OCI-LY7 (cell line): ENCODE data around the gene EXOC6B. TPM values are rescaled to one million over a fixed set of nuclear protein-coding genes. Genes with fewer than 3 reads are reported as not detected.

Source experiments
- BruUV-seq: library from RNA; stranded (reverse); fragments of 400-500 nt; replicated peaks from 2 replicates; lab custom pipeline; 2021; lab: Mats Ljungman, UMichigan
- CTCF ChIA-PET: fragments of 300-600 bp; sonication (Branson Sonifier 250); formaldehyde crosslinking; loops from one replicate; lab custom pipeline; 2022; ENCODE audit warnings: antibody characterized with exemption; ENCODE audit not compliant: unreplicated experiment; lab: Charles Lee
- POLR2A ChIA-PET: fragments of 300-600 bp; sonication (Branson Sonifier 250); formaldehyde crosslinking; loops from one replicate; lab custom pipeline; 2022; ENCODE audit warnings: antibody characterized with exemption; lab: Charles Lee
- DNase-seq: peaks from one replicate; pipeline ENCODE4 v3.0.0-alpha.2; 2015; ENCODE audit warnings: low spot score
- H2AFZ ChIP-seq: fragments of 200-600 bp; sonication (generic), shearing (Covaris generic); 2 replicates; pipeline ENCODE4 v1.6.1; 2014; ENCODE audit warnings: mild to moderate bottlenecking, antibody characterized with exemption, low read length, moderate library complexity
- H3K27ac ChIP-seq: fragments of 200-600 bp; sonication (generic); 2 replicates; pipeline ENCODE4 v1.5.1; 2014; ENCODE audit warnings: mixed run types, low read depth, mild to moderate bottlenecking, moderate library complexity, low read length, inconsistent platforms; ENCODE audit not compliant: poor library complexity, severe bottlenecking
- H3K36me3 ChIP-seq: fragments of 200-600 bp; sonication (generic); 2 replicates; pipeline ENCODE4 v1.6.1; 2014; ENCODE audit warnings: mild to moderate bottlenecking, antibody characterized with exemption, low read length, moderate library complexity, mixed read lengths; ENCODE audit not compliant: insufficient read depth
- H3K4me1 ChIP-seq: fragments of 200-600 bp; sonication (generic); 2 replicates; pipeline ENCODE4 v1.5.1; 2014; ENCODE audit warnings: mild to moderate bottlenecking, low read length; ENCODE audit not compliant: insufficient read depth, poor library complexity, severe bottlenecking
- H3K4me2 ChIP-seq: fragments of 200-600 bp; sonication (generic); 2 replicates; pipeline ENCODE4 v1.6.1; 2014; ENCODE audit warnings: mild to moderate bottlenecking, low read length
- H3K4me3 ChIP-seq: fragments of 200-600 bp; sonication (generic); 2 replicates; pipeline ENCODE4 v1.5.1; 2014; ENCODE audit warnings: mild to moderate bottlenecking, low read depth, low read length; ENCODE audit not compliant: poor library complexity, severe bottlenecking
- H3K79me2 ChIP-seq: fragments of 200-600 bp; sonication (generic); 2 replicates; pipeline ENCODE4 v1.6.1; 2016; ENCODE audit warnings: low read depth, mild to moderate bottlenecking, low read length, moderate library complexity, mixed read lengths; ENCODE audit not compliant: insufficient read depth
- H3K9me2 ChIP-seq: fragments of 200-600 bp; sonication (generic); 2 replicates; pipeline ENCODE4 v1.6.1; 2016; ENCODE audit warnings: mild to moderate bottlenecking, low read length, mixed read lengths; ENCODE audit not compliant: insufficient read depth
- H3K9me3 ChIP-seq: fragments of 200-600 bp; sonication (generic); 2 replicates; pipeline ENCODE4 v1.6.1; 2014; ENCODE audit warnings: mild to moderate bottlenecking, mixed run types, low read length, mixed read lengths
- H4K20me1 ChIP-seq: fragments of 200-600 bp; sonication (generic); 2 replicates; pipeline ENCODE4 v1.6.1; 2014; ENCODE audit warnings: mild to moderate bottlenecking, antibody characterized with exemption, low read length, moderate library complexity, mixed read lengths; ENCODE audit not compliant: insufficient read depth
- EZH2phosphoT487 ChIP-seq: fragments of 200-600 bp; sonication (generic); IDR thresholded peaks from 2 replicates; pipeline ENCODE4 v1.6.1; 2018; ENCODE audit warnings: low read depth, borderline replicate concordance, mild to moderate bottlenecking, mixed run types, antibody characterized with exemption, low read length, moderate library complexity, mixed read lengths
- intact Hi-C: fragments of 100-400 bp; cut with micrococcal nuclease; formaldehyde crosslinking; loops from one replicate; pipeline ENCODE4 v1.10.0; 2022; ENCODE audit not compliant: unreplicated experiment
- total RNA-seq, 2 experiments: library from RNA; depleted of rRNA in 1 of 2; stranded (reverse); fragments of >200 nt in 1 of 2; shearing (Covaris generic) in 1 of 2; gene quantifications; 2 replicates each; pipeline ENCODE4 v1.2.3, GENCODE V29; 2014 to 2022
- TF ChIP-seq, protein P1 (sequence below): fragments of 200-600 bp; sonication (generic); conservative IDR thresholded peaks from 2 replicates; pipeline ENCODE4 v1.5.1; 2014; ENCODE audit warnings: mild to moderate bottlenecking, antibody characterized with exemption, low read length, moderate library complexity, mixed read lengths

EXOC6B gene
- total RNA-seq, 2 experiments from 2014 or later: 5.1 TPM; not detected in 1

DNA sequence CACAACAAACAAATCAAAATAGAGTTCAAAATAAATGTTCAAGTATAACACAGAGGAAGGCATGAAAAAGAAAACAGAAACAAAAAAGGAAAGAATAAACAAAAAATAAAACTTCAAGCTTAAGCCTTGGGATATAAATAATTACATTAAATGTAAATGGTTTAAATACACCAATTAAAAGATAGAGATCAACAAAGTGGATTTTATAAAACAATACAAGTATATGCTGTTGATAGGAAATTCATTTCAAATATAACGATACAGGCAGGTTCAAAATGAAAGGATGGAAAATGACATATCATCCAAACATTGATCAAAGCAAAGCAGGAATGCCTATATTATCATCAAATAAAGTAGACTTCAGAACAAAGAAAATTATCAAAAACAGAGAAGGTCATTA, 16.7 kb downstream of the EXOC6B start:
- Histone ChIP-seq H3K36me3 (no peaks in the 10 kb centered on the region), H3K4me3 (no peak overlapping the region), H3K4me1 (no peaks in the 10 kb centered on the region), H3K4me2 (no peak overlapping the region), H3K9me2 (no peaks in the 10 kb centered on the region), H4K20me1 (no peaks in the 10 kb centered on the region), H2AFZ (no peak overlapping the region), H3K27ac (no peak overlapping the region), H3K79me2 (no peaks in the 10 kb centered on the region), H3K9me3 (no peaks in the 10 kb centered on the region)
- no TSS peak for BruUV-seq
- TF ChIP-seq, protein P1, sequence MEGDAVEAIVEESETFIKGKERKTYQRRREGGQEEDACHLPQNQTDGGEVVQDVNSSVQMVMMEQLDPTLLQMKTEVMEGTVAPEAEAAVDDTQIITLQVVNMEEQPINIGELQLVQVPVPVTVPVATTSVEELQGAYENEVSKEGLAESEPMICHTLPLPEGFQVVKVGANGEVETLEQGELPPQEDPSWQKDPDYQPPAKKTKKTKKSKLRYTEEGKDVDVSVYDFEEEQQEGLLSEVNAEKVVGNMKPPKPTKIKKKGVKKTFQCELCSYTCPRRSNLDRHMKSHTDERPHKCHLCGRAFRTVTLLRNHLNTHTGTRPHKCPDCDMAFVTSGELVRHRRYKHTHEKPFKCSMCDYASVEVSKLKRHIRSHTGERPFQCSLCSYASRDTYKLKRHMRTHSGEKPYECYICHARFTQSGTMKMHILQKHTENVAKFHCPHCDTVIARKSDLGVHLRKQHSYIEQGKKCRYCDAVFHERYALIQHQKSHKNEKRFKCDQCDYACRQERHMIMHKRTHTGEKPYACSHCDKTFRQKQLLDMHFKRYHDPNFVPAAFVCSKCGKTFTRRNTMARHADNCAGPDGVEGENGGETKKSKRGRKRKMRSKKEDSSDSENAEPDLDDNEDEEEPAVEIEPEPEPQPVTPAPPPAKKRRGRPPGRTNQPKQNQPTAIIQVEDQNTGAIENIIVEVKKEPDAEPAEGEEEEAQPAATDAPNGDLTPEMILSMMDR: no peak
- no peak for TF ChIP-seq EZH2phosphoT487
- ChIA-PET POLR2A (no interaction called here), CTCF (no interaction called here)
- intact Hi-C loops: no loop called here
- no peak for DNase-seq

DNA sequence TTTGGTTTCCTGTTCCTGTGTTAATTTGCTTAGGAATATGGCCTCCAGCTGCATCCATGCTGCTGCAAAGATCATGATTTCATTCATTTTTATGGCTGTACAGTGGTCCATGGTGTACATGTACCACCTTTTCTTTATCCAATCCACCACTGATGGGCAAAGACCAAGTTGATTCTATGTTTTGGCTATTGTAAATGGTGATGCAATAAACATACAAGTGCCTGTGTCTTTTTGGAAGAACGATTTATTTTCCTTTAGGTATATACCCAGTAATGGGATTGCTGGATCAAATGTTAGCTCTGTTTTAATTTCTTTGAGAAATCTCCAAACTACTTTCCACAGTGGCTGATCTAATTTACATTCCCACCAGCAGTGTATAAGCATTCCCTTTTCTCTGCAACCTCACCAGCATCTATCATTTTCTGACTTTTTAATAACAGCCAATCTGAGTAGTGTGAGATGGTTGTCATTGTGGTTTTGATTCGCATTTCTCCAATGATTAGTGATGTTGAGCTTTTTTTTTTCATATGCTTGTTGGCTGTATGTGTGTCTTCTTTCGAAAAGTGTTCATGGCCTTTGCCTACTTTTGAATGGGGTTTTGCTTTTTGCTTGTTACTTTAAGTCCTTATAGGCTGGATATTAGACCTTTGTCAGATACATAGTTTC, 19.4 kb downstream of the EXOC6B start:
- BruUV-seq: no TSS peak
- Histone ChIP-seq H3K4me2 (no peak overlapping the region), H3K4me3 (no peak overlapping the region), H2AFZ (no peak overlapping the region), H3K9me3 (no peaks in the 10 kb centered on the region), H3K4me1 (no peaks in the 10 kb centered on the region), H3K79me2 (no peaks in the 10 kb centered on the region), H3K36me3 (no peaks in the 10 kb centered on the region), H4K20me1 (no peaks in the 10 kb centered on the region), H3K27ac (no peak overlapping the region), H3K9me2 (no peaks in the 10 kb centered on the region)
- ChIA-PET CTCF (no interaction called here), POLR2A (no interaction called here)
- intact Hi-C loops: no loop called here
- no peak for DNase-seq
- TF ChIP-seq, protein P1: no peak
- no peak for TF ChIP-seq EZH2phosphoT487

DNA sequence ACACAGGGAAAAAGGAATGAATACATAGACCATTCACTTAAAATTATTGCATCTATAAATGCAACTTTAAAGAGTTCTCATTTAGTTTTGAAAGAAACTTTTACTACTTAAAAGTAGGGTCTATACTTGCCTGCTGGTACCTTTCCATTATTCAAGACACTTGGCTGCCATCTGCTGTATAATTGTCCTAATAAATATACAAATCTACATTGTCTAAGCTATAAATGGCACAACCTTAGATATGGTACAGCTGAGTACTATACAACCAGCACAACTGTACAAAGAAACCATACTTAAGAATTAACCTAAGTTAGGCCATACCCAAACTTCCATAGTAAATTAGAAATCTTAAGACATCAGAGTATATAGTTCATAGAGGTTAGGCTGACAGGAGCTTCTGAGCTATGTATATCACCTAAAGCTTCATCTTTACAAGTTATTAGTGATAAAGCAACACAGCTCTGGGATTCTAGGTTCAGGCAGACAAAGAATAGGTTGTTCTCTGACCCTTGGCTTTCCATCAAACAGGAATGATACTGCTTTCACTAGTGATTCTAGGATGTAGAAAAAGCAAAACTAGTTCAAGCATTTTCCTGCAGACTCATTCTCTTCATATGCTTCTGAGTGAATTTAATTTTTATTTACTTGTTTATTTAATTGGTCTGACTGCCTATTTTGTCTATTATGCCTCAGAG, 22.1 kb downstream of the EXOC6B start:
- TF ChIP-seq, protein P1: no peak
- no peak for TF ChIP-seq EZH2phosphoT487
- Histone ChIP-seq H3K9me2 (no peaks in the 10 kb centered on the region), H3K4me1 (no peaks in the 10 kb centered on the region), H3K36me3 (no peaks in the 10 kb centered on the region), H2AFZ (no peak overlapping the region), H4K20me1 (no peaks in the 10 kb centered on the region), H3K4me3 (no peak overlapping the region), H3K79me2 (no peaks in the 10 kb centered on the region), H3K9me3 (no peaks in the 10 kb centered on the region), H3K27ac (no peak overlapping the region), H3K4me2 (no peak overlapping the region)
- DNase-seq: no peak
- intact Hi-C loops: no loop called here
- ChIA-PET POLR2A (interaction anchor here (0.5 to 0.6 kb wide), 2 partner anchors 19 to 37 kb away, joined by 3 read pairs; no protein-coding TSS in a partner anchor), CTCF (no interaction called here)
- BruUV-seq: no TSS peak
